Right ventricle myocardium superior (tissue), 1 donor: ENCODE results near the gene CDC42EP4. TPM values are rescaled to one million over a fixed set of nuclear protein-coding genes. Genes with fewer than 3 reads are reported as not detected.
"Not testable (repeated sequence)": the region's sequence is repeated elsewhere in the genome, so short reads cannot be mapped to it uniquely, and the experiment has no call there.

ENCODE experiments used
- ATAC-seq: fragments of 200-7000 bp; cut with Tn5 transposase; one replicate; pipeline ENCODE4 v1.9.1; 2020; ENCODE audit warnings: mild to moderate bottlenecking; ENCODE audit not compliant: poor library complexity
- DNase-seq: peaks from one replicate; pipeline ENCODE4 v3.0.0-alpha.2; 2020
- intact Hi-C: fragments of 100-400 bp; cut with DNase I; formaldehyde crosslinking; loops from one replicate; pipeline ENCODE4 v1.11.2; 2022
- total RNA-seq: library from RNA; stranded (reverse); fragmentation: NEBNext Ultra II Directional; extraction: Animal tissue kit (Norgen Biotek cat#: 25700); gene quantifications from one replicate; pipeline ENCODE4 v1.2.1, GENCODE V29; 2021
- donor health status: DM: no; HTN: yes; CAD: no; lungs with severe emphysema.

Gene CDC42EP4
- total RNA-seq, 1 donor from 2014 or later = 53.0 TPM

- DNase-seq = peak; percentile 56
- peak; percentile 86 for ATAC-seq
- intact Hi-C loops = no loop called here
Measured at GRCh38 chr17:73325527-73325842, 13.7 kb upstream of the CDC42EP4 start.

DNA sequence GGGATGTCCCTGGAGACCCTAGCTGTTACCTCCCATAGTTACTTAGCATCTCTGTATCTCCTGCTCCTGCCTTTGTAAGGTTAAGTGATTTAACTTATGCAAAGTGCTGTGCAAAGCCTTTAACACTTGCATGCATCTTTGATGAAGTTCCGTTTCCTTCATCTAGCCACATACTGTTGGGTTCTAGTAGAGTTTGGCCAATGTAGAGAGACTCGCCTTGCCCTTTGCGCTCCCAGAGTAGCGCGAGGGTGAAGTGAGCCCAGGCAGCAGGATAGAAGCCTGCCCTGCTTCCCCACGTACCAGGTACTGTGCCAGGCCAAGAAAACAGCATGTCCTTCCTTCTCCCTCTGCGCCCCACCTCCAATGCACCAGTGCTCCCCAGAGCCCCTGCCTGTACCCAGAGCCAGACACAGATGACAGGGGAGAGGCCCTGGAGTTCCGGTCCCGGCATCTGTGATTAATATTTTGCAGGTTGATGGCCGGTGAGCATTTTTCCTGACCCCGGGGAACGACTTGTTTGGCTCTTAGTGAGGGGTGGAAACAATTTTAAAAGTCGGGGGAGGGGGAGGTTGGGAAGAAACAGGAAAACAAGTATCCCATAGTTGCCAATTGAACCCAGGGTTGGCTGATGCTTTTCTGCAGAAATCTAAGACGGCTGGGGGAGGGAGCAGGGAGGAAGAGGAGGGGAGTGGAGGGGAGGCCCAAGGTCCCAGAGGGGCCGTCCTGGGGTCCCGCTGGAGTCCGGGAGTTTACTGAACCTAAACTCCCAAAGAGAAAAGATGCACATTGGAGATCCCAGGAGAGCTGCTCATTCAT lies 13.1 kb upstream of the CDC42EP4 start:
- DNase-seq (no peak), ATAC-seq (no peak)
- intact Hi-C loops = no loop called here

- intact Hi-C loops = no loop called here
- ATAC-seq (peak; percentile 42), DNase-seq (no peak)
Measured at GRCh38 chr17:73324160-73324475, 12.3 kb upstream of the CDC42EP4 start.

- ATAC-seq (no peak), DNase-seq (no peak)
- intact Hi-C loops = no loop called here
Measured at GRCh38 chr17:73323409-73324159, 11.8 kb upstream of the CDC42EP4 start.

- intact Hi-C loops = no loop called here
- DNase-seq (no peak), ATAC-seq (peak; percentile 43)
Measured at GRCh38 chr17:73320601-73321264, 8.9 kb upstream of the CDC42EP4 start.

DNA sequence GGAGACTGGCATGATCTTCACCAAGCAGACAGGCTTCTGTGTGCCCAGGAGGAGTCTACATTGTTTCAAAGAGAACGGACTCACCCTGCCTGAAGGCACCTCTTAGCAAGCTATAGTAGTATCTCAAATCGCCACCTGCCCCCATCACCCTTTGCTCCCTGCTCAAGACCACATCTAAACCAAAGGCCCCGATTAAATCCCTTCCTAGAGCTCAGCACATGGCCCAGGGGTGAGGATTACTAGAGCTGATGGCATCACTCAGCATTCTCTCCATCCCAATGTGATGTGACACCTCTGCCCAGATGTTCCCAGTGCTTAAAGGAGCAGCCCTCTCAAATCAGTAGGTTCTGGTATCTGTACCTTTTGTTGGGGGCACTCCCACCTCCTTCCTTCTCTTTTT lies 8.0 kb upstream of the CDC42EP4 start:
- ATAC-seq (no peak), DNase-seq (no peak)
- intact Hi-C loops = no loop called here

- DNase-seq (no peak), ATAC-seq (no peak)
- intact Hi-C loops = no loop called here
Measured at GRCh38 chr17:73318836-73319235, 7.0 kb upstream of the CDC42EP4 start.

- ATAC-seq (no peak), DNase-seq (no peak)
- intact Hi-C loops = no loop called here
Measured at GRCh38 chr17:73318427-73318813, 6.6 kb upstream of the CDC42EP4 start.

- DNase-seq (no peak), ATAC-seq (peak; percentile 74)
- intact Hi-C loops = no loop called here
Measured at GRCh38 chr17:73317513-73318426, 6.0 kb upstream of the CDC42EP4 start.

- ATAC-seq = no peak
- intact Hi-C loops = no loop called here
Measured at GRCh38 chr17:73316919-73317505, 5.2 kb upstream of the CDC42EP4 start.

DNA sequence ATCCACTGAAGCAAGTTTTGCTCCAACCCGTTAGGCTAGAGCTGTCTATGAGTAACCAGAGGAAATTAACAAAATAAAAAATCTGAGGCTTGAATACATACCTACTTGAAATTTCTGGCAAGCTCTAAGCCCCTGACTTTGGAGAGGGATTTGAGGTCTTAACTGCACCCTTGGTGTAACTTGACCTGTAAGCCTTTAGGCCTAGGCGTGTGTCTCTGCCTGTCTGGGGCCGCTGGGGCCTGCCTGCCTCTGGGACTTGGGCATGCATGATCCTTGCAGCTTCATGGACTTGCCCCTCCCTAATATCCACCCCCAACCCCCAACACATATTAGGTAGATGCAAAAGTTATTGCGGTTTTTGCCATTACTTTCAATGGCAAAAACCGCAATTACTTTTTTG lies 3.7 kb upstream of the CDC42EP4 start:
- DNase-seq (no peak), ATAC-seq (no peak)
- intact Hi-C loops = no loop called here

More at GRCh38 chr17:73316919-73317505, 5.2 kb upstream of the CDC42EP4 start:
- DNase-seq = no peak

DNA sequence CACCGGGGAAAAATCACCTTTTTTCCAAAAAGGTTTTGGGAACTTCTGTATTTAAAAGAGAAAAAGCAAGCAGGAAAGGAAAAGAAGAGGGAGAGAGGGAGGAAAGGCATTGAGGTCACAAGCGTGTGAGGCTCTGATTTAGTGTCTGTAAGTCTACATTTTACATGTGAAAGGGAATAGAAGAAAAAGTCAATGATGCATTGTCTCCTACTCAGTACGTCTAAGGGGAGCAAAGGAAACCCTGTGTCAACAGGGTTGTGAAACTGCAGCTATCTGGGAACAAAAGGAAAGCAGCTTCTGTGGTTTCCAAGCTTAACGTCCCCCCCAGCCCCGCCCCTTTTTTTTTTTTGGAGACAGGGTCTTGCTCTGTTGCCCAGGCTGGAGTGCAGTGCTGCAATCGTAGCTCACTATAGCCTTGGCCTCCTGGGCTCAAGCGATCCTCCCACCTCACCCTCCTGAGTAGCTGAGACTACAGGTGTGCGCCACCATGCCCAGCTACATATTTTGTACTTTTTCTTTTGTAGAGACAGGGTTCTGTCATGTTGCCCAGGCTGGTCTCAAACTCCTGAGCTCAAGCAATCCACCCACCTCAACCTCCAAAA lies 1.8 kb upstream of the CDC42EP4 start:
- DNase-seq = no peak
- no peak for ATAC-seq
- intact Hi-C loops = loop anchor here (5.0 kb wide), 2 partner anchors 36 to 54 kb away; no protein-coding TSS in a partner anchor

DNA sequence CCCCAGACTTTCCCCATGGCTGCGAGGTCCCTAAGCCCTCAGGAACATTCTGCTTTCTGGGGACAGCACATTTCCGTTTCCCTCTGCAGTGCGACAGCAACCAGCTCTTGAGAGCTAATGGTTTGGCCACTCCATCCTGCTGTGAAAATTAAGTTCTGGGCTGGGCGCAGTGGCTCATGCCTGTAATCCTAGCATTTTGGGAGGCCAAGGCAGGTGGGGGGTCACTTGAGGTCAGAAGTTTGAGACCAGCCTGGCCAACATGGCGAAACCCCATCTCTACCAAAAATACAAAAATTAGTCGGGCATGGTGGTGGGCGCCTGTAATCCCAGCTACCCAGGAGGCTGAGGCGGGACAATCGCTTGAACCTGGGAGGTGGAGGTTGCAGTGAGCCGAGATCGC lies 1.1 kb upstream of the CDC42EP4 start:
- not testable (repeated sequence) for DNase-seq, ATAC-seq
- intact Hi-C loops = loop anchor here (5.0 kb wide), 2 partner anchors 36 to 54 kb away; no protein-coding TSS in a partner anchor

- intact Hi-C loops = loop anchor here (2.0 to 5.0 kb wide), 3 partner anchors 19 to 56 kb away; no protein-coding TSS in a partner anchor
- ATAC-seq = peak; percentile 28
- DNase-seq = peak; percentile 73
Measured at GRCh38 chr17:73311428-73311780, 397 bp downstream of the CDC42EP4 start.

- DNase-seq = no peak
- no peak for ATAC-seq
- intact Hi-C loops = loop anchor here (2.0 to 5.0 kb wide), 3 partner anchors 17 to 57 kb away; no protein-coding TSS in a partner anchor
Measured at GRCh38 chr17:73309727-73310596, 1.8 kb downstream of the CDC42EP4 start.

- DNase-seq, intact Hi-C loops, ATAC-seq: not testable (repeated sequence)
Measured at GRCh38 chr17:73308959-73309358, 2.8 kb downstream of the CDC42EP4 start.
